GM12878 (cell line): ENCODE measurements around the gene FOXP4. TPM values are rescaled to one million over a fixed set of nuclear protein-coding genes. Genes with fewer than 3 reads are reported as not detected.

Experiments used
- ATAC-seq: fragments of 200-7000 bp; cut with Tn5 transposase; 3 replicates; pipeline ENCODE4 v1.9.1; 2020; ENCODE audit warnings: mild to moderate bottlenecking, moderate library complexity
- BruUV-seq: library from RNA; stranded (reverse); fragments of 400-500 nt; replicated peaks from 2 replicates; lab custom pipeline; 2021; lab: Mats Ljungman, UMichigan
- CTCF ChIA-PET: fragments of 300-600 bp; sonication (Branson Sonifier 250); formaldehyde crosslinking; extraction: SDS; loops from one replicate; lab custom pipeline; 2021; ENCODE audit warnings: inconsistent platforms; lab: Yijun Ruan, JAX
- POLR2A ChIA-PET: fragments of 350-600 bp; formaldehyde crosslinking; extraction: SDS; loops from one replicate; lab custom pipeline; 2021; ENCODE audit warnings: inconsistent platforms; lab: Charles Lee
- RAD21 ChIA-PET: fragments of 300-600 bp; sonication (Branson Sonifier 250); formaldehyde crosslinking; loops from one replicate; lab custom pipeline; 2023; ENCODE audit warnings: antibody characterized with exemption; ENCODE audit not compliant: unreplicated experiment; lab: Charles Lee
- SMC1A ChIA-PET: fragments of 300-600 bp; sonication (Branson Sonifier 250); formaldehyde crosslinking; loops from one replicate; lab custom pipeline; 2023; ENCODE audit not compliant: unreplicated experiment, uncharacterized antibody; lab: Charles Lee
- DNase-seq: peaks from one replicate; pipeline ENCODE4 v3.0.0-alpha.2; 2011; ENCODE audit warnings: low read depth, low spot score
- FAIRE-seq: peaks from 3 replicates; lab custom pipeline; 2011; peaks lifted over from hg19 to GRCh38; lab: Jason Lieb, UNC
- H2AFZ ChIP-seq: 2 replicates; pipeline ENCODE4 v1.6.0; 2011; ENCODE audit warnings: low read depth, low read length, control low read depth; ENCODE audit not compliant: control insufficient read depth
- H3K27ac ChIP-seq: 2 replicates; pipeline ENCODE4 v1.5.1; 2011; ENCODE audit warnings: control low read depth; ENCODE audit not compliant: control insufficient read depth, insufficient read depth
- H3K27me3 ChIP-seq, 2 experiments: replicated peaks in 1 of 2; 2 replicates each; pipeline versions ENCODE4 v1.6.0 to v1.6.1; 2011; ENCODE audit warnings: low read length in 1 of 2; ENCODE audit not compliant: control insufficient read depth in 2 of 2, insufficient read depth in 2 of 2
- H3K36me3 ChIP-seq, 2 experiments: 2 replicates each; pipeline ENCODE4 v1.5.1; 2011; ENCODE audit warnings: low read length in 1 of 2; ENCODE audit not compliant: control insufficient read depth in 2 of 2, insufficient read depth in 2 of 2
- H3K4me1 ChIP-seq: 2 replicates; pipeline ENCODE4 v1.6.1; 2011; ENCODE audit warnings: mild to moderate bottlenecking, low read length, moderate library complexity, mixed read lengths; ENCODE audit not compliant: control insufficient read depth, insufficient read depth
- H3K4me2 ChIP-seq: 2 replicates; pipeline ENCODE4 v1.6.0; 2011; ENCODE audit warnings: control low read depth; ENCODE audit not compliant: control insufficient read depth, insufficient read depth
- H3K4me3 ChIP-seq: fragments of 200-600 bp; sonication (generic); 2 replicates; pipeline ENCODE4 v1.5.1; 2016
- H3K79me2 ChIP-seq: 2 replicates; pipeline ENCODE4 v1.6.0; 2011; ENCODE audit warnings: low read length; ENCODE audit not compliant: control insufficient read depth, insufficient read depth
- H3K9ac ChIP-seq: 2 replicates; pipeline ENCODE4 v1.8.0; 2011; ENCODE audit warnings: low read length, control low read depth, mixed read lengths; ENCODE audit not compliant: control insufficient read depth, insufficient read depth
- H3K9me3 ChIP-seq: replicated peaks from 3 replicates; pipeline ENCODE4 v1.5.1; 2011; ENCODE audit warnings: mild to moderate bottlenecking, low read length; ENCODE audit not compliant: control insufficient read depth, insufficient read depth
- H4K20me1 ChIP-seq: 2 replicates; pipeline ENCODE4 v1.6.0; 2011; ENCODE audit not compliant: control insufficient read depth, insufficient read depth
- BCL11A ChIP-seq: IDR thresholded peaks from 2 replicates; pipeline ENCODE4 v1.6.1; 2011; ENCODE audit warnings: low read depth, low read length
- CHD1 ChIP-seq: IDR thresholded peaks from 2 replicates; pipeline ENCODE4 v1.6.1; 2012; ENCODE audit warnings: low read depth, low read length, improper control_type of control experiment
- CREM ChIP-seq: IDR thresholded peaks from 2 replicates; pipeline ENCODE4 v1.6.1; 2014; ENCODE audit warnings: antibody characterized with exemption, low read depth
- FOXK2 ChIP-seq: fragments of 450-650 bp; IDR thresholded peaks from 2 replicates; pipeline ENCODE4 v1.6.1; 2017; ENCODE audit warnings: mild to moderate bottlenecking, moderate library complexity
- IKZF1 ChIP-seq: fragments of 450-650 bp; conservative IDR thresholded peaks from 2 replicates; pipeline ENCODE4 v1.6.1; 2017; ENCODE audit warnings: antibody characterized with exemption, mild to moderate bottlenecking
- KLF5 ChIP-seq: fragments of 450-650 bp; IDR thresholded peaks from 2 replicates; pipeline ENCODE4 v1.6.1; 2014; ENCODE audit warnings: mild to moderate bottlenecking; ENCODE audit not compliant: partially characterized antibody
- MXI1 ChIP-seq: fragments of 150-350 bp; IDR thresholded peaks from 2 replicates; pipeline ENCODE4 v1.6.1; 2011; ENCODE audit warnings: low read depth, mild to moderate bottlenecking, inconsistent platforms, low read length, improper control_type of control experiment
- PML ChIP-seq: IDR thresholded peaks from 2 replicates; pipeline ENCODE4 v1.6.1; 2012; ENCODE audit warnings: low read length, inconsistent platforms
- POU2F2 ChIP-seq: IDR thresholded peaks from 3 replicates; pipeline ENCODE4 v1.6.1; 2011; ENCODE audit warnings: low read depth, mild to moderate bottlenecking, low read length, borderline replicate concordance
- RB1 ChIP-seq: fragments of 450-650 bp; formaldehyde crosslinking; IDR thresholded peaks from 2 replicates; pipeline ENCODE4 v1.6.1; 2017; ENCODE audit warnings: mild to moderate bottlenecking, borderline replicate concordance
- RUNX3 ChIP-seq: IDR thresholded peaks from 2 replicates; pipeline ENCODE4 v1.6.1; 2012; ENCODE audit warnings: low read length, inconsistent platforms
- TBL1XR1 ChIP-seq: IDR thresholded peaks from 2 replicates; pipeline ENCODE4 v1.6.1; 2012; ENCODE audit warnings: low read depth, low read length, improper control_type of control experiment
- TCF3 ChIP-seq: IDR thresholded peaks from 2 replicates; pipeline ENCODE4 v1.6.1; 2012; ENCODE audit warnings: low read depth, mild to moderate bottlenecking, low read length, borderline replicate concordance; ENCODE audit not compliant: insufficient read depth
- ZNF622 ChIP-seq: fragments of 450-650 bp; IDR thresholded peaks from 2 replicates; pipeline ENCODE4 v1.6.1; 2017; ENCODE audit warnings: mild to moderate bottlenecking, inconsistent platforms
- in situ Hi-C: fragments of 300-500 bp; cut with MboI; formaldehyde crosslinking; loops from 9 replicates; pipeline ENCODE4 v1.14.3; 2018; ENCODE audit warnings: mixed read lengths
- intact Hi-C: fragments of 100-400 bp; cut with micrococcal nuclease; formaldehyde crosslinking; loops from one replicate; pipeline ENCODE4 v1.14.2; 2022; ENCODE audit not compliant: unreplicated experiment
- polyA plus RNA-seq, 11 experiments: library from polyadenylated mRNA; depleted of rRNA in 4 of 11; unstranded in 6 of 11; stranded (reverse) in 5 of 11; fragments of >200 nt; fragmentation: Nextera tagmentation in 4 of 11; fragmentation: Illumina TruSeq in 1 of 11; extraction: Ambion mirVana in 4 of 11; extraction: Trizol in 1 of 11; gene quantifications; 1 replicate in 1 of 11; 2 replicates in 10 of 11; pipeline versions ENCODE4 v1.2.1 to v1.2.3, GENCODE V29; 2011 to 2016; ENCODE audit warnings: inconsistent platforms in 2 of 11, missing spikeins in 2 of 11, low read depth in 1 of 11
- total RNA-seq, 4 experiments: library from RNA; depleted of rRNA in 3 of 4; stranded (reverse); fragments of >200 nt in 3 of 4; fragmentation: Illumina TruSeq in 1 of 4; extraction: Trizol in 1 of 4; gene quantifications; 2 replicates each; pipeline versions ENCODE4 v1.2.1 to v1.2.3, GENCODE V29; 2013 to 2021
- TF ChIP-seq, protein P1 (sequence below): fragments of 450-650 bp; formaldehyde crosslinking; IDR thresholded peaks from 2 replicates; pipeline ENCODE4 v1.4.0; 2020; ENCODE audit warnings: mild to moderate bottlenecking, moderate library complexity
- TF ChIP-seq, protein P2 (sequence below): IDR thresholded peaks from 2 replicates; pipeline ENCODE4 v1.6.1; 2011; ENCODE audit warnings: mild to moderate bottlenecking, low read depth, low read length, moderate library complexity; ENCODE audit not compliant: insufficient replicate concordance
- TF ChIP-seq, protein P3 (sequence below): fragments of 450-650 bp; IDR thresholded peaks from 2 replicates; pipeline ENCODE4 v1.6.1; 2017; ENCODE audit warnings: low read depth, mild to moderate bottlenecking, moderate library complexity

Gene FOXP4
- total and polyA plus RNA-seq, 10 of the 15 experiments (the other 5 are each of a cell fraction or from before 2014, with no cell fraction given), result 0.31 to 46.1 (median 2.3) TPM

DNA sequence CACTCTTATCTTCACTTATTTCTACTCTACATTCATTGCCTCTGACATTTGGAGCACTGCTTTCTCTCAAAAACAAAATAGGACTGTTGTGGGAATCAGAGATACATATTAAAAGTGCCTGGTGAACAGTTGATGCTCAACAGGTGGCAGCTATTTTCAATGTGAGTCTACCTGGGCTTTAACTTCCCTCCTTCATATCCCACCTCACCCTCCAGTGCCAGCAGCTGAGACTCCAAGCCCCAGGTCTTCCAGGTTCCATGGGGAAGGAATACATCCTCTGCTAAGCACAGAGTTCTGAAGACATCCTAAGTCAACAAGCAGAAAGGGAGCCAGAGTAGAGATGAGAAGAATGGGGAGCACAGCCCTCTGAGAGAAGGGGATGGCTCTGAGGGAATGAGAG, 7.0 kb upstream of the FOXP4 start:
- ChIA-PET RAD21 (interaction anchor here (0.7 to 1.3 kb wide), 4 partner anchors 11 to 75 kb away, joined by 3 to 4 read pairs (median 4); no protein-coding TSS in a partner anchor), SMC1A (interaction anchor here (1.8 to 2.2 kb wide), 5 partner anchors 13 to 205 kb away, joined by 4 to 11 read pairs (median 5); no protein-coding TSS in a partner anchor), POLR2A (interaction anchor here (0.6 to 1.5 kb wide), 9 partner anchors 8 to 167 kb away, joined by 3 to 8 read pairs (median 3); no protein-coding TSS in a partner anchor), CTCF (interaction anchor here (0.6 to 1.9 kb wide), 3 partner anchors 75 to 168 kb away, joined by 3 to 7 read pairs (median 5); no protein-coding TSS in a partner anchor)
- no peak overlapping the region for H3K27ac ChIP-seq
- no TSS peak for BruUV-seq
- intact Hi-C loops, result no loop called here
- H3K27me3 ChIP-seq, result no peaks in the 10 kb centered on the region
- no peaks in the 10 kb centered on the region for H3K79me2 ChIP-seq
- no peak overlapping the region for H2AFZ ChIP-seq
- ATAC-seq (no peak), FAIRE-seq (no peak), DNase-seq (no peak)
- peaks cover 21% of the 10 kb centered on the region for H3K4me1 ChIP-seq
- in situ Hi-C loops, result no loop called here
- H3K9ac ChIP-seq, result no peak overlapping the region
- no peaks in the 10 kb centered on the region; the same call in 2 of the 3 replicates for H3K9me3 ChIP-seq
- no peak overlapping the region for H3K4me3 ChIP-seq
- H3K4me2 ChIP-seq, result no peak overlapping the region
- H3K36me3 ChIP-seq, result no peaks in the 10 kb centered on the region
- no peaks in the 10 kb centered on the region for H4K20me1 ChIP-seq
- TF ChIP-seq FOXK2, result no peak
- TF ChIP-seq, protein P1, sequence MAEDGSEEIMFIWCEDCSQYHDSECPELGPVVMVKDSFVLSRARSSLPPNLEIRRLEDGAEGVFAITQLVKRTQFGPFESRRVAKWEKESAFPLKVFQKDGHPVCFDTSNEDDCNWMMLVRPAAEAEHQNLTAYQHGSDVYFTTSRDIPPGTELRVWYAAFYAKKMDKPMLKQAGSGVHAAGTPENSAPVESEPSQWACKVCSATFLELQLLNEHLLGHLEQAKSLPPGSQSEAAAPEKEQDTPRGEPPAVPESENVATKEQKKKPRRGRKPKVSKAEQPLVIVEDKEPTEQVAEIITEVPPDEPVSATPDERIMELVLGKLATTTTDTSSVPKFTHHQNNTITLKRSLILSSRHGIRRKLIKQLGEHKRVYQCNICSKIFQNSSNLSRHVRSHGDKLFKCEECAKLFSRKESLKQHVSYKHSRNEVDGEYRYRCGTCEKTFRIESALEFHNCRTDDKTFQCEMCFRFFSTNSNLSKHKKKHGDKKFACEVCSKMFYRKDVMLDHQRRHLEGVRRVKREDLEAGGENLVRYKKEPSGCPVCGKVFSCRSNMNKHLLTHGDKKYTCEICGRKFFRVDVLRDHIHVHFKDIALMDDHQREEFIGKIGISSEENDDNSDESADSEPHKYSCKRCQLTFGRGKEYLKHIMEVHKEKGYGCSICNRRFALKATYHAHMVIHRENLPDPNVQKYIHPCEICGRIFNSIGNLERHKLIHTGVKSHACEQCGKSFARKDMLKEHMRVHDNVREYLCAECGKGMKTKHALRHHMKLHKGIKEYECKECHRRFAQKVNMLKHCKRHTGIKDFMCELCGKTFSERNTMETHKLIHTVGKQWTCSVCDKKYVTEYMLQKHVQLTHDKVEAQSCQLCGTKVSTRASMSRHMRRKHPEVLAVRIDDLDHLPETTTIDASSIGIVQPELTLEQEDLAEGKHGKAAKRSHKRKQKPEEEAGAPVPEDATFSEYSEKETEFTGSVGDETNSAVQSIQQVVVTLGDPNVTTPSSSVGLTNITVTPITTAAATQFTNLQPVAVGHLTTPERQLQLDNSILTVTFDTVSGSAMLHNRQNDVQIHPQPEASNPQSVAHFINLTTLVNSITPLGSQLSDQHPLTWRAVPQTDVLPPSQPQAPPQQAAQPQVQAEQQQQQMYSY (CRISPR knock-in tag), result no peak
- no peak for TF ChIP-seq CHD1
- no peak for TF ChIP-seq TBL1XR1
- TF ChIP-seq KLF5, result no peak
- TF ChIP-seq RB1, result no peak
- TF ChIP-seq MXI1, result no peak
- TF ChIP-seq CREM, result no peak
- TF ChIP-seq, protein P2, sequence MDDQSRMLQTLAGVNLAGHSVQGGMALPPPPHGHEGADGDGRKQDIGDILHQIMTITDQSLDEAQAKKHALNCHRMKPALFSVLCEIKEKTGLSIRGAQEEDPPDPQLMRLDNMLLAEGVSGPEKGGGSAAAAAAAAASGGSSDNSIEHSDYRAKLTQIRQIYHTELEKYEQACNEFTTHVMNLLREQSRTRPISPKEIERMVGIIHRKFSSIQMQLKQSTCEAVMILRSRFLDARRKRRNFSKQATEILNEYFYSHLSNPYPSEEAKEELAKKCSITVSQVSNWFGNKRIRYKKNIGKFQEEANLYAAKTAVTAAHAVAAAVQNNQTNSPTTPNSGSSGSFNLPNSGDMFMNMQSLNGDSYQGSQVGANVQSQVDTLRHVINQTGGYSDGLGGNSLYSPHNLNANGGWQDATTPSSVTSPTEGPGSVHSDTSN, result no peak
- no peak for TF ChIP-seq TCF3
- TF ChIP-seq RUNX3, result no peak
- TF ChIP-seq IKZF1, result no peak
- TF ChIP-seq, protein P3, sequence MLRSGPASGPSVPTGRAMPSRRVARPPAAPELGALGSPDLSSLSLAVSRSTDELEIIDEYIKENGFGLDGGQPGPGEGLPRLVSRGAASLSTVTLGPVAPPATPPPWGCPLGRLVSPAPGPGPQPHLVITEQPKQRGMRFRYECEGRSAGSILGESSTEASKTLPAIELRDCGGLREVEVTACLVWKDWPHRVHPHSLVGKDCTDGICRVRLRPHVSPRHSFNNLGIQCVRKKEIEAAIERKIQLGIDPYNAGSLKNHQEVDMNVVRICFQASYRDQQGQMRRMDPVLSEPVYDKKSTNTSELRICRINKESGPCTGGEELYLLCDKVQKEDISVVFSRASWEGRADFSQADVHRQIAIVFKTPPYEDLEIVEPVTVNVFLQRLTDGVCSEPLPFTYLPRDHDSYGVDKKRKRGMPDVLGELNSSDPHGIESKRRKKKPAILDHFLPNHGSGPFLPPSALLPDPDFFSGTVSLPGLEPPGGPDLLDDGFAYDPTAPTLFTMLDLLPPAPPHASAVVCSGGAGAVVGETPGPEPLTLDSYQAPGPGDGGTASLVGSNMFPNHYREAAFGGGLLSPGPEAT, result no peak
- TF ChIP-seq BCL11A, result no peak
- TF ChIP-seq PML, result no peak
- TF ChIP-seq ZNF622, result no peak
- no peak for TF ChIP-seq POU2F2
